Measurements from ENCODE around the gene ICAM2. TPM values are rescaled to one million over a fixed set of nuclear protein-coding genes. Genes with fewer than 3 reads are reported as not detected.

ICAM2 gene
- total and polyA plus RNA-seq, 7 donors, result 6.0 to 59.5 (median 28.5) TPM

DNA sequence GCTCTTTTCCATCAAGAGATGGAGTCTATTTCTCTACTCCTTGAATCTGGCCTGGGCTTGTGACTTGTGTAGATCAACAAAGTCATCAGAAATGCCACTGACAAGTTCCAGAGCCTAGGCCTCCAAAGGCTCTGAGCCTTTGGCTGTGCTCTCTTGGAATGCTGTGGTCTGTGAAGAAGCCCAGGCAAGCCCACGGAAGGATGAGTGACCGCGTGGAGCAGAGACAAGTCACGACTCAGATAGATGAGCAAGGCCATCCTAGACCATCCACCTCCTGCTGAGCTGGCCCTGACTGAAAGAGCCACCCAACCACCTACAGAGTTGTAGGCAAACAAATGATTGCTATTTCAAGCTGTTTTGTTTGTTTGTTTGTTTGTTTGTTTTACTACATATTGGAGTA lies 11.6 kb upstream of the ICAM2 start:
- 93 to 96% methylated on average over 4 of the region's 4 CpGs for WGBS, 2 donors
- DNase-seq, result peak; percentile 26

DNA sequence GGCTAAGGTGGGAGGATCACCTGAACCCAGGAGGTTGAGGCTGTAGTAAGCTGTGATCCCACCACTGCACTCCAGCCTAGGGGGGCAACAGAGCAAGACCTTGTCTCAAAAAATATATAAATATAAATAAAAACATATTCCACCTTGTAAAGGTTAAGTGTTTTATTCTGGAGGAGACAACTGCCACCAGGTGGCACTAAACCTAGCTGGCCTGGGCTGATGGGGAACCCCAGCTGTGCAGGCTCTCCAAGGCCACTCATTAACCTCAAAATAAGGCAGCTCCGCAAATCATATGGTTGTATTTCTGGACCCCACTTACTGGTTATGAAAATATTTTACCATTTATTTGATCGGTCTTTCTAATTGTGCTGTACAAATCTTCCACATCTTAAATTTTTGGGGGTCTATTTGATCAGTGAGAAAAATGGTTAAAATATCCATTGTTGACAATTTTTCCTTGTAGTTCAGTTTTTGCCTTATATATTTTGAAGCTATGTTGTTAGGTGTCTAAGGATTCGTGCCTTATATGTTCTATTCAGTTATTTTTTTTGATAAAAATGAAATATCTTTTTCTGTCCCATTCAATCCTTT lies 8.5 kb upstream of the ICAM2 start:
- peak; percentile 73 for DNase-seq
- 13 to 22% methylated on average over 3 of the region's 3 CpGs for WGBS, 2 donors
- intact Hi-C loops (cut with DNase I), result loop anchor here (2.0 to 5.0 kb wide), 2 partner anchors 102 to 253 kb away; partner anchors contain the start of gene ERN1

More for the DNA sequence above, 11.6 kb upstream of the ICAM2 start:
- no peaks in the 10 kb centered on the region for H3K9me3 ChIP-seq
- intact Hi-C loops (cut with DNase I), result no loop called here
- H3K4me1 ChIP-seq, result no peaks in the 10 kb centered on the region
- no peaks in the 10 kb centered on the region for H3K27me3 ChIP-seq
- TF ChIP-seq, protein P1, sequence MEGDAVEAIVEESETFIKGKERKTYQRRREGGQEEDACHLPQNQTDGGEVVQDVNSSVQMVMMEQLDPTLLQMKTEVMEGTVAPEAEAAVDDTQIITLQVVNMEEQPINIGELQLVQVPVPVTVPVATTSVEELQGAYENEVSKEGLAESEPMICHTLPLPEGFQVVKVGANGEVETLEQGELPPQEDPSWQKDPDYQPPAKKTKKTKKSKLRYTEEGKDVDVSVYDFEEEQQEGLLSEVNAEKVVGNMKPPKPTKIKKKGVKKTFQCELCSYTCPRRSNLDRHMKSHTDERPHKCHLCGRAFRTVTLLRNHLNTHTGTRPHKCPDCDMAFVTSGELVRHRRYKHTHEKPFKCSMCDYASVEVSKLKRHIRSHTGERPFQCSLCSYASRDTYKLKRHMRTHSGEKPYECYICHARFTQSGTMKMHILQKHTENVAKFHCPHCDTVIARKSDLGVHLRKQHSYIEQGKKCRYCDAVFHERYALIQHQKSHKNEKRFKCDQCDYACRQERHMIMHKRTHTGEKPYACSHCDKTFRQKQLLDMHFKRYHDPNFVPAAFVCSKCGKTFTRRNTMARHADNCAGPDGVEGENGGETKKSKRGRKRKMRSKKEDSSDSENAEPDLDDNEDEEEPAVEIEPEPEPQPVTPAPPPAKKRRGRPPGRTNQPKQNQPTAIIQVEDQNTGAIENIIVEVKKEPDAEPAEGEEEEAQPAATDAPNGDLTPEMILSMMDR (IDR thresholded peaks at IDR 0.05), result no peak
- TF ChIP-seq POLR2A (IDR thresholded peaks at IDR 0.05), result no peak
- TF ChIP-seq POLR2AphosphoS5 (IDR thresholded peaks at IDR 0.05), result no peak
- no peak for TF ChIP-seq EP300 (IDR thresholded peaks at IDR 0.05)
- H3K27ac ChIP-seq, result no peak overlapping the region
- no peak overlapping the region for H3K4me3 ChIP-seq
- no peaks in the 10 kb centered on the region for H3K36me3 ChIP-seq

DNA sequence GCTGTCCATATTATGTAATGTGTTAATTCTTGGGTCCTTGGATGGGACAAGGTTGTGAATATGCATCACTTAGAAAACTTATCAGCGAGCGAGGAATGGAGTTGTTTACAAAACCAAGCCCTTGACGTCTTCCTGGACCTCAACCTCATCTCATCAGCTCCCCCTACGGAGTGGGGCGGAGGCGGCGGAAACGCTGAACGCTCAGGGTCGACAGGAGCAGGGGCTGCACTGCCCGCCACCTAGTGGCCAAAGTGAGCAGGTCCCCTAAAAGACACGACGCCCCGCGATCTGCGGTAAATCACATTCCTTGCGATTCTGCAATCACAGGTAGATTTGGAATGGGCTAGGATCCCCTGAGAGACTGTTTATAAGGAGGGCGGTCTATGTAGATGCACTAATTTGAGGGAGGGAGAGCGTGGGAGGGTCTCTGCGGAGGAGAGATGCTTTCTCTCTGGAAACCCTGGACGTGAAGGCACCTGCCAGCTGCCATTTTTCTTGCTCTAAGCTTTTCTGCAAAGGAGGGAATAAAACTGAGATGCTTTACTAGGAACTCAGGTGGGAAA lies 5.4 kb upstream of the ICAM2 start:
- Histone ChIP-seq H3K27me3 (peaks cover 0 to 4% (median 0%) of the 10 kb centered on the region in 3 donors), H3K4me3 (peak overlapping the region in 1 of 4 donors; percentile 1)
- peak; percentile 84 for DNase-seq

More for the DNA sequence above, 8.5 kb upstream of the ICAM2 start:
- Histone ChIP-seq H3K4me1 (peaks cover 0 to 7% (median 6%) of the 10 kb centered on the region in 4 donors), H3K27me3 (peaks cover 0 to 4% (median 0%) of the 10 kb centered on the region in 3 donors), H3K9me3 (no peaks in the 10 kb centered on the region), H3K27ac (no peak overlapping the region), H3K36me3 (no peaks in the 10 kb centered on the region), H3K4me3 (no peak overlapping the region)
- TF ChIP-seq POLR2AphosphoS5 (IDR thresholded peaks at IDR 0.05), result no peak
- TF ChIP-seq, protein P1 (IDR thresholded peaks at IDR 0.05), result peak in 3 of 4 experiments; percentile 56 to 74 (median 63)

DNA sequence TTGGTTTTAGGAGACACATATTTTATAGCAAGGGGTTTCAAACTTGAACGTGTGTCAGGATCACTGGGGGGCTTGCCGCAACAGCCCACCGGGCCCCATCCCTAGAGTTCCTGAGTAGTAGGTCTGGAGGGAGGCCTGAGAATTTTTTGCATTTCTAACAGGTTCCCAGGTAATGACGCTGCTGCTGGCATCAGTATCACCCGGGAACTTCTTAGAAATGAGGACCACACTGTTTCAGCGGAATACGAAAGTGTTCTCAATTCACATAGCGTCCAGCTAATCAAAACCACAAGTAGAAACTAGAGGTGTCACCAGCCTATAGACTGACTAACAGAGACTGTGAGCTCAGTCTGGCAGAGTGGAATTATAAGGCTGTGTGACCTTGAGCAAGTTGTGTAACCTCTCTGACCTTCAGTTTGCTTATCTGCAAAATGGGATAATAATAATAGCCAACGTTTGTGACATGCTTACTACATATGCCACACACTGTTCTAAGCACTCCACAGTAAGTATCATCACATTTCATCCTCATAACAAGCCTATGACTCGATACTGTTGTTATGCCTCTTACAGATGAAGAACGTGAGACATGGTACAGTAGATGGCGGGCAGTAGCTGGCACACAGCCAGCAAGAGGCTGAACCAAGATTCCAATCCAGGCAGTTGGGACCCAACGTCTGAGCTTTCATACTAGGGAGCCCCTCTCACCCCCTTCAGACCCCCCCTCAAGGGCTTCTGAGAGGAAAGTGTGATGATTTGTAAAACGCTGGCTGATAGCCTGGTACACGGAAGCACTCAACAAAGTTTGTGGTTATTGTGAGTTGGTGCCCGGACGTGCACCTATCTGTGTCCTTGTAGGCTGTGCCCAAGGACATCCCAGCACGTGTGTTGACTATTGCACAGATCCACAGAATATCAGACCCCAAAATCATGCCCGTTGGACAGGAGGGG lies 4.6 kb upstream of the ICAM2 start:
- intact Hi-C loops (cut with DNase I), result loop anchor here (5.0 kb wide), 1 partner anchor 257 kb away; no protein-coding TSS in a partner anchor
- Histone ChIP-seq H3K27me3 (peaks cover 0 to 4% (median 0%) of the 10 kb centered on the region in 3 donors), H3K27ac (no peak overlapping the region), H3K36me3 (no peaks in the 10 kb centered on the region), H3K9me3 (no peaks in the 10 kb centered on the region), H3K4me1 (peaks cover 0 to 7% (median 6%) of the 10 kb centered on the region in 4 donors), H3K4me3 (no peak overlapping the region)
- TF ChIP-seq POLR2AphosphoS5 (IDR thresholded peaks at IDR 0.05) (no peak), POLR2A (IDR thresholded peaks at IDR 0.05) (no peak), EP300 (IDR thresholded peaks at IDR 0.05) (no peak)
- TF ChIP-seq, protein P1 (IDR thresholded peaks at IDR 0.05), result no peak
- DNase-seq, result peak; percentile 61
- WGBS, 2 donors, result 58 to 69% methylated on average over 19 of the region's 19 CpGs

More for the DNA sequence above, 5.4 kb upstream of the ICAM2 start:
- 1 to 3% methylated on average over 21 of the region's 21 CpGs for WGBS, 2 donors
- intact Hi-C loops (cut with DNase I), result loop anchor here (2.0 to 5.0 kb wide), 2 partner anchors 107 to 256 kb away; partner anchors contain the start of gene GH1
- TF ChIP-seq POLR2AphosphoS5 (IDR thresholded peaks at IDR 0.05) (no peak), EP300 (IDR thresholded peaks at IDR 0.05) (no peak), POLR2A (IDR thresholded peaks at IDR 0.05) (no peak)
- TF ChIP-seq, protein P1 (IDR thresholded peaks at IDR 0.05), result peak; percentile 68 to 95 (median 86)
- Histone ChIP-seq H3K4me1 (peaks cover 0 to 7% (median 6%) of the 10 kb centered on the region in 4 donors), H3K9me3 (no peaks in the 10 kb centered on the region), H3K36me3 (no peaks in the 10 kb centered on the region), H3K27ac (no peak overlapping the region)

All from sigmoid colon (tissue), 7 donors.